ENCODE data around the gene FBXO46. TPM values are rescaled to one million over a fixed set of nuclear protein-coding genes. Genes with fewer than 3 reads are reported as not detected.

The FBXO46 gene
- total and polyA plus RNA-seq, 2 of the 13 experiments (the other 11 are each of a cell fraction or from before 2014, with no cell fraction given): 6.2 to 6.4 TPM

- no peak for TF ChIP-seq BCL3 (CRISPR knock-in tag; IDR thresholded peaks at IDR 0.05)
- TF ChIP-seq ZBTB33 (CRISPR knock-in tag; IDR thresholded peaks at IDR 0.05): peak; percentile 15; the same call in 1 of the 2 replicates
- TF ChIP-seq ZNF124 (CRISPR knock-in tag; IDR thresholded peaks at IDR 0.05): no peak
- no peak for TF ChIP-seq ZNF484 (CRISPR knock-in tag; IDR thresholded peaks at IDR 0.05; ENCODE audit: borderline replicate concordance, low read depth)
- no peak for TF ChIP-seq ZBTB3 (CRISPR knock-in tag; IDR thresholded peaks at IDR 0.05; ENCODE audit: borderline replicate concordance, low read depth)
- TF ChIP-seq ZSCAN29 (CRISPR knock-in tag; conservative IDR thresholded peaks at IDR 0.05): no peak
- TF ChIP-seq, protein P1, sequence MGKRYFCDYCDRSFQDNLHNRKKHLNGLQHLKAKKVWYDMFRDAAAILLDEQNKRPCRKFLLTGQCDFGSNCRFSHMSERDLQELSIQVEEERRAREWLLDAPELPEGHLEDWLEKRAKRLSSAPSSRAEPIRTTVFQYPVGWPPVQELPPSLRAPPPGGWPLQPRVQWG (CRISPR knock-in tag; IDR thresholded peaks at IDR 0.05; ENCODE audit: borderline replicate concordance, low read depth): no peak
- TF ChIP-seq PRPF4 (IDR thresholded peaks at IDR 0.05; ENCODE audit: low read depth, low read length, poor library complexity, severe bottlenecking): no peak
- TF ChIP-seq, protein P2, sequence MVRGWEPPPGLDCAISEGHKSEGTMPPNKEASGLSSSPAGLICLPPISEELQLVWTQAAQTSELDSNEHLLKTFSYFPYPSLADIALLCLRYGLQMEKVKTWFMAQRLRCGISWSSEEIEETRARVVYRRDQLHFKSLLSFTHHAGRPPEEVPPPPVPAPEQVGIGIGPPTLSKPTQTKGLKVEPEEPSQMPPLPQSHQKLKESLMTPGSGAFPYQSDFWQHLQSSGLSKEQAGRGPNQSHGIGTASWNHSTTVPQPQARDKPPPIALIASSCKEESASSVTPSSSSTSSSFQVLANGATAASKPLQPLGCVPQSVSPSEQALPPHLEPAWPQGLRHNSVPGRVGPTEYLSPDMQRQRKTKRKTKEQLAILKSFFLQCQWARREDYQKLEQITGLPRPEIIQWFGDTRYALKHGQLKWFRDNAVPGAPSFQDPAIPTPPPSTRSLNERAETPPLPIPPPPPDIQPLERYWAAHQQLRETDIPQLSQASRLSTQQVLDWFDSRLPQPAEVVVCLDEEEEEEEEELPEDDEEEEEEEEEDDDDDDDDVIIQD (CRISPR knock-in tag; IDR thresholded peaks at IDR 0.05; ENCODE audit: low read depth): 0 out of 2 replicates have a peak, but pooled peaks have one; percentile 36
- TF ChIP-seq ZNF615 (CRISPR knock-in tag; IDR thresholded peaks at IDR 0.05; ENCODE audit: borderline replicate concordance): no peak
- TF ChIP-seq DNMT3B (CRISPR knock-in tag; conservative IDR thresholded peaks at IDR 0.05): no peak
- no peak for TF ChIP-seq ZNF343 (CRISPR knock-in tag; IDR thresholded peaks at IDR 0.05)
- TF ChIP-seq YEATS2 (CRISPR knock-in tag; IDR thresholded peaks at IDR 0.05; ENCODE audit: borderline replicate concordance): peak; percentile 52; the same call in 1 of the 2 replicates
- no peak for TF ChIP-seq JUND (CRISPR knock-in tag; IDR thresholded peaks at IDR 0.05)
- peak; percentile 72 for TF ChIP-seq ZNF772 (CRISPR knock-in tag; IDR thresholded peaks at IDR 0.05)
- TF ChIP-seq YEATS4 (CRISPR knock-in tag; IDR thresholded peaks at IDR 0.05; ENCODE audit: borderline replicate concordance): no peak; the same call in 1 of the 2 replicates
- peak; percentile 50; the same call in 1 of the 2 replicates for TF ChIP-seq MIER3 (CRISPR knock-in tag; IDR thresholded peaks at IDR 0.05; ENCODE audit: borderline replicate concordance)
- TF ChIP-seq ZNF607 (CRISPR knock-in tag; IDR thresholded peaks at IDR 0.05; ENCODE audit: borderline replicate concordance): no peak
- TF ChIP-seq GTF2F1 (IDR thresholded peaks at IDR 0.05; ENCODE audit: low read length): no peak
- TF ChIP-seq ZNF256 (CRISPR knock-in tag; conservative IDR thresholded peaks at IDR 0.05): no peak
- TF ChIP-seq HIVEP1 (CRISPR knock-in tag; IDR thresholded peaks at IDR 0.05): no peak
- TF ChIP-seq ZNF761 (CRISPR knock-in tag; conservative IDR thresholded peaks at IDR 0.05): no peak
- TF ChIP-seq GPN1 (CRISPR knock-in tag; IDR thresholded peaks at IDR 0.05; ENCODE audit: borderline replicate concordance): no peak
- no peak for TF ChIP-seq ISX (CRISPR knock-in tag; conservative IDR thresholded peaks at IDR 0.05)
- peak; percentile 72 for TF ChIP-seq ZGPAT (CRISPR knock-in tag; IDR thresholded peaks at IDR 0.05)
Measured at GRCh38 chr19:45681391-45682015, 49.2 kb downstream of the FBXO46 start (continued).
